NCI-H2081 treated with DMSO at 0.1 percent for 48 hours (cell line): ENCODE data around the gene VPS26C.
"Not testable (repeated sequence)": the region's sequence is repeated elsewhere in the genome, so short reads cannot be mapped to it uniquely, and the experiment has no call there.

ENCODE experiments used
- DNase-seq: peaks from one replicate; lab custom pipeline; 2025; lab: John Stamatoyannopoulos, UW

Gene VPS26C

GRCh38 chr21:37267269-37268185 is at the start of gene VPS26C:
TSS of gene VPS26C (minus strand) at chr21:37267334. CDS start at chr21:37267294, 40 bp downstream.
- peak; percentile 90 for DNase-seq

- DNase-seq: not testable (repeated sequence)
Measured at GRCh38 chr21:37316072-37316471, 48.9 kb upstream of the VPS26C start.

GRCh38 chr21:37300114-37300751 is 33.1 kb upstream of the VPS26C start:
- DNase-seq: no peak

GRCh38 chr21:37297364-37297763 is 30.2 kb upstream of the VPS26C start:
- DNase-seq: no peak

- DNase-seq: no peak
Measured at GRCh38 chr21:37294679-37295078, 27.5 kb upstream of the VPS26C start.

GRCh38 chr21:37292941-37293340 is 25.8 kb upstream of the VPS26C start:
- no peak for DNase-seq

- DNase-seq: no peak
Measured at GRCh38 chr21:37292041-37292440, 24.9 kb upstream of the VPS26C start.

GRCh38 chr21:37283191-37283710 is 16.1 kb upstream of the VPS26C start:
- DNase-seq: not testable (repeated sequence)

- not testable (repeated sequence) for DNase-seq
Measured at GRCh38 chr21:37282602-37283001, 15.5 kb upstream of the VPS26C start.

- no peak for DNase-seq
Measured at GRCh38 chr21:37281993-37282392, 14.9 kb upstream of the VPS26C start.

GRCh38 chr21:37281579-37281978 is 14.4 kb upstream of the VPS26C start:
- DNase-seq: no peak

- not testable (repeated sequence) for DNase-seq
Measured at GRCh38 chr21:37279271-37279670, 12.1 kb upstream of the VPS26C start.

GRCh38 chr21:37278199-37278598 is 11.1 kb upstream of the VPS26C start:
- no peak for DNase-seq

GRCh38 chr21:37276377-37276776 is 9.2 kb upstream of the VPS26C start:
- DNase-seq: no peak

GRCh38 chr21:37273911-37274690 is 7.0 kb upstream of the VPS26C start:
- no peak for DNase-seq

- no peak for DNase-seq
Measured at GRCh38 chr21:37273440-37273839, 6.3 kb upstream of the VPS26C start.

- no peak for DNase-seq
Measured at GRCh38 chr21:37272897-37273296, 5.8 kb upstream of the VPS26C start.

GRCh38 chr21:37270576-37271365 is 3.6 kb upstream of the VPS26C start:
- no peak for DNase-seq

GRCh38 chr21:37269481-37269880 is 2.3 kb upstream of the VPS26C start:
- DNase-seq: no peak

- DNase-seq: no peak
Measured at GRCh38 chr21:37268186-37268503, 1.0 kb upstream of the VPS26C start.

GRCh38 chr21:37266515-37267221 is 466 bp downstream of the VPS26C start:
- peak; percentile 35 for DNase-seq
